Measurements from ENCODE around the gene SETD3.
A peak's percentile ranks its signal among the peaks of the same experiment; 100 is the strongest.

Gene SETD3

GRCh38 chr14:99420711-99421110 is 59.9 kb downstream of the SETD3 start:
- no peak for DNase-seq

- DNase-seq = no peak
Observed at GRCh38 chr14:99419905-99420304, 60.8 kb downstream of the SETD3 start.

DNA sequence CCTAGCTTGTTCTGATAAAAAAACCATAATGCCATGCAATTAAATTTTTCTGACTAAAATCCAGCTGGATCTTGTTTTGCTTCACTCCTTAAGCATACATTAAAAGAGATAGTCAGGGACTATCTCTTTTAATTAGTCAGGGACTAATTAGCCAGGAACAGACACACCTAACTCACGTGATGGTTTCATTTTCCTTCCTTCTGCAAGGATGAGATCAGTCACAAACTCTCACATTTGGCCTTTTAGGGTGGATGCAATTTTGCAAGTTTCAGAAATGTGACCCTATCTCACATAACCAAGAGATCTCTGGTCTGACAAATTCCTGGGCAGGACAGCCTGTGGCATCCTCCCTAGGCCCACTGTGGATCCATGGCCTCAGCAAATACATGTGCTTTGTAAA is 62.4 kb downstream of the SETD3 start:
- DNase-seq = no peak

DNA sequence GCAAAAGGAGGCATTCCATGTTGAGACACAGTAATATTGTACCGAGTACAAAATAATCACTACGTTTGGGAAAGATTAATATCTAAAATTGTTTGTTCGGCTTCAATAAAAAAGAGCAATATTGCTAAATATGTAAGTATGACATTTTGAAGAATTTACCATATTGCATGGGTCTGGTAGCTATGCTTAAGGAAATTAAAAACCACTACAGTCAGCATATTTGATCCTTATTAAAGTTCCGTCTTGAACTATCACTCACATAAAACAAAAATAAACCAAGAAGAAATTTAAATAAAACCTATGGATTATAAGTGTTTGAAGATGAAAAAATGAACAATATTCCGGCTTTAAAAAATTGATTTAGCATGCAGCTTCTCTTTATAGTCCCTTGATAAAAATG is 63.8 kb downstream of the SETD3 start:
- no peak for DNase-seq

DNA sequence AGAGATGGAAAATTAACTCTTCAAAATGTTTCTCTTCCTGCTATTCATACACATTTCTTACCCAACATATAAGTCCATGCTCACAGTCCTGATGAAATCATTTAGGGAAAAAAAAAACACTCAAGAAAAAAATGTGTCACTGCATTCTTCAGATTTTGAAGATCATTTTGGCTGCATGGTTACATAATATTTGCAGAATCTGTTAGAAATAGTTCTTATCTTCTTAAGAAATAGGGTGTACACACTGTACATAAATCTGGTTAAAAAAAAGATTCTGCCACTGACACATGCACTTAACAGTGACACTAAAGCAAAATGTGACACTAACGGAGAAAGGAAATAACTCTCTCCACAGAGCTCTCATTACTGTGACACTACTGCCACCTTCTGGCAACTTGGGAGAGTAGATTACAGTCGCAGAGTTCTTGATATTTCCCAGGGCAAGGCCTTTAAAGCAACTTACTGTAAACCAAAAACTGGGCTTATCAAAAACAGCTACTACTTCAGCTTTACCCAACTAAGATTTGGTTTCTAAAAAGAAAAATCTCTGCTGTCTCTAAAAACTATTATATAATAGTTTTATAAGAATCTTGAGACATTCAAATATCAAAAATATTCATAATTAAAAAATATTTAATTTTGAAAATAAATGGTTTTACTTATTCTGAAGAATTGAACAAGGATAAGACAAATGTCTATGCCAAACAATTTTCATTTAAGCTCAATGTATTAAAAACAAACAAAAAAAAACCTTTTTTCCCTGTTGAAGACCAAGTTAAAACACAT is 65.0 kb downstream of the SETD3 start:
- peak; percentile 83 to 87 for DNase-seq

DNA sequence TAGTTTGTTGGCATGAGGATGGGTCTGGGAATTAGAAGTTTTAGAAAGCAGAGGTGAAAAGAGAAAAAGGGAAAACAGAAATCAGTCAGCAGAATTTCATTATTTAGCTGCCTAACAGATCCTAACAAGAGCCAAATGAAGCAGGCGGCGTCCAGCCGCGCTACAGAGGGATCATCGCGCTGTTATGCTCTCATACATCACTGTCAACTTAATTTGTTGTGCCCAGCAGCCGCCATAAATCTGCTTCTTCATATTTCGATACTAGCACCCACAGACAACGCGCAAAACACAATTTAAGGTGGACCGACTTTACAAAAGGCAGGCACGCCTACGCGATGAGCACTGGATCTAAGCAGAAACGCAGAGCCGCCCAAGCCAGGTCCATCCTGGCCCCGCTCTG is 66.7 kb downstream of the SETD3 start:
- DNase-seq = no peak

DNA sequence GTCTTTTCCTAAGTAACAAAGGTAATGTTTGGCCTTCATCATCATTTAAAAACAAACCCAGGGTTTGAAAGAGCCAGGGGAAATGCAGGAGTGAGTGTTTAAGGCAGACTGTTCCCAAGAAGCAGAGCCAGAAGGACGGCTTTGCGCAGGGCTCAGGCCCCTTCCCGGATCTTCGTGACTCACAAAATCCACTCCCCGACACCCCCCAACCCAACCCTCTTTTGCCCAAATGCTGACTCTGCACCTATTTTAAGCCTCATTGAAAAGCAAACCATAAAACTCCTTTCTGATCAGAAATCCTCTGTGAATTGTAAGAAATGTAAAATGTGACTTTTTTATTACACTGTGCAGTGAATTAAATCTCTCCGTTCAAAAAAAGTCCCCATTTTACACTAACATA is 67.5 kb downstream of the SETD3 start:
- no peak for DNase-seq

GRCh38 chr14:99412117-99413061 is 68.3 kb downstream of the SETD3 start:
- no peak for DNase-seq

DNA sequence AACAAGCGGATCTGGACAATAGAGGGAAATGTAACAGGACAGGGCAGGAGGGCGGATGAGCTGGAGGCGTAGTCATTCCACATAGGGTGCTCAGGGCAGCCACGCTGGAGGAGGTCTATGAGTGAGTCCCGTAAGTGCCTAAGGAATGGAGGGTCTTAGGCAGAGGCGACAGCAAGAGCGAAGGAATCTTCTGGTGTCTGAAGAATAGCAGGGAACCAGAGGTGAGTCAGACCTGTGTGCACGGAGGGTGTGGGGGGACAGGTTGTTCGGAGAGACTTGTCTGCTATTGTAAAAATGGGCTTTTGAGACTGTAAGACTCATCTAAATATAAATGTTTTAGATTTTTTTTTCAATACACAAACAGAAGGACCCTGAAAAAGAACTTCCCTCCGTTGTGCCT is 70.6 kb downstream of the SETD3 start:
- DNase-seq = no peak

GRCh38 chr14:99408971-99409289 is 71.7 kb downstream of the SETD3 start:
- no peak for DNase-seq

- no peak for DNase-seq
Observed at GRCh38 chr14:99408286-99408970, 72.2 kb downstream of the SETD3 start.

DNA sequence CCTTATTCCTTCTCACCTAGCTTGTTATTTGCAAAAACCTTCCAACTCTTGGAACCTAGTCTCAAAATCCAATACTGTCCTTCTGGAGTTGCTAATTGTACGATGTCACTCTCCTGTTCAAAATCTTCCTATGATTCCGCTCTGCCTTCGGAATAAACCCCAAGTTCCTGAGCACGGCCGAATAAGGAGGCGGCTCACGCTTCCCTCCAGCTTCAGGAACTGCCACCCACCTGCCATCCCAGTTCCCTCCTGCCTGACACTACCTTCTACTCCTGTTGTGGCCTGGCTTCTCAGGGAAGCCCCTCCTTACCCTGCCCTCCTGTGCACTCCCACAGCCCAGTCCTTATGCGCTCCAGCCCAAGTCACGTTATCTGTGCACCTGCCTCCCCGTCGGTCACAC is 73.2 kb downstream of the SETD3 start:
- no peak for DNase-seq

GRCh38 chr14:99402950-99403349 is 77.7 kb downstream of the SETD3 start:
- no peak for DNase-seq

DNA sequence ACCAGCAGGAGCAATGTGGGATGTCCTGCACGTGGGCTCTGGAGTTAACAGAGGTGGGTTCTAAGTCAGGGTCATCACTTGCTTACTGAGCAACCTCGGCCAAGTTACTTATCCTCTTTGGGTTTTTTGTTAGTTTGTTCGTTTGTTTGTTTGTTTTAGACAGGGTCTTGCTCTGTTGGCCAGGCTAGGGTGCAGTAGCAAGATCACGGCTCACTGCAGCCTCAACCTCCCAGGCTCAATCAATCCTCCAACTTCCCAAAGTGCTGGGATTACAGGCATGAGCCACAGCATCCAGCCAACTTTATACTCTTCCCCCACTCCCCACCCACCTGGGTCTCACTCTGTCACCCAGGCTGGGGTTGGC is 78.4 kb downstream of the SETD3 start:
- no peak for DNase-seq

DNA sequence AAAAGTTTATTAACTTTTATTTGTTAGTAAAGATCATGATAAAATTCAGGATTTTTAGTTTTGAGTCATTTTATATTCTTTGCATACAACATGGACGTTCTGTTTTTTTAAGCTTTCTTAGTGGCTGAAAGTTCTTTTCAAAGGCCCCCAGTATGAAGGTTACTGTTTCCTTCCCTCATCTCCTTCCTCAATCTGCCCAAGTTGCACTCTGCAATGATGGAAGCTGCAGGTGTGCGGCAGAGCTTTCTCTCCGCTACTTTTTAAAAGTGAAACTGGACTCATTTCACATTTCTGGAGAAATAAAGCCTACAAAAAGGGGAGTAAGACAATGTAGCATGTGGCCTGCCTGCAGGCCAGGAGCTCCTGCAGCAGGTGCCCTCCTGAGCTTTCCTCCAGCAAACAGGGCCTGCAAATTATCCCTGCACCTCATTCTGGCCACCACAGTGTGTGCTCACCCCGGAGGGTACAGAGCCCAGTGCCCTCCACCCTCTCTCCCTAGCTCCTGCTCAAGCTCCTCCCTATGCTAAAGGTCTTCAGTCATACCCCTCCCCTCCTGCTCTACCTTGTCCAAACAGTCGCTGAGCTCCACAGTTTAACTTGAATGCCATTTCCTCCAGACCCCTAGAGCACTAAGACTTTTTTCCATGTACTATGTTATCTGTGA is 78.9 kb downstream of the SETD3 start:
- no peak for DNase-seq

DNA sequence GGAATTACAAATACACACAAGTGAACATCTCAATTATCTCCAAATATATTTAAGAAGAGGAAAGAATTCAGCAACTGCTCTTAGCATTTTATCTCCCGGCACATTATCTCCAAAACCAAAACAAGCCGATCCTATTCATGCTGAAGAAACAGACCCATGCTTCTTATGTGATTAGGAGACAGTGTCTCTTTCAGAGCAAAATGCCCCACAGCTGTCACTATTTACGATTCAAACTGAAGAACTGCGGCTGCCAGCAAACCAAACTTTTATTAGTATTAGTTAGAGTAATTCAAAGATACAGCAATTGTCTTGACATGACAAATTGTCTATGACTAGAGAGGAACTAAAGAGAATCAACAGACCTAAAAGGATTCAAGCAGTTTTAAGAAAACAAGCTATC is 79.4 kb downstream of the SETD3 start:
- no peak for DNase-seq

- no peak for DNase-seq
Observed at GRCh38 chr14:99397698-99398097, 83.0 kb downstream of the SETD3 start.

- DNase-seq = peak in 1 of 2 experiments; percentile 55
Observed at GRCh38 chr14:99395909-99396530, 84.6 kb downstream of the SETD3 start.

DNA sequence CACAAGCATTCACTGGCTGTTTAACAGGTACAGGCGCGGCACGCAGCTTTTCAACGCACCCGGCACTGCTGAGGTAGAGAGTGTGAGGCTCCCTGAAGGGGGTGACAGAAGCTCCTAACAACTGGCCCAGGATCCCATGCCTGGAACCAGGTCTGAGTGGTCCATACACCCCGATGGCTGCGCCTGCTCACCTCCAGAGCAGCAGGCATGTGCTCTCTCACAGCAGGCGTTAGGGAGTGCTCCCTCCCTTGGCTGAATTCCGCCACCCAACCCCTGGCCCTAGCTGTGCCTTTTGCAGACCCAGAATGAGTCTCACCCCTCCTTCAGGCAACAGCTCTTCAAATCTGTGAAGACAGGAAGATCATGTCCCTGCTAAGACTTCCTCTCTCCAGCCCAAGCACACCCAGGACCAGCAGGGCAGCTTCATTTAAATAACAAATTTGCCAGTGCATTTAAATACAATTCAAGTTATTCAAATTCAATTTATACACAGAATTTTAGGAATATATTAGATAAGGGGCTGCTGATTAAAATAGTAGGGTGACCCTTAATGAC is 86.0 kb downstream of the SETD3 start:
- DNase-seq = no peak

- no peak for DNase-seq
Observed at GRCh38 chr14:99393059-99393655, 87.5 kb downstream of the SETD3 start.

DNA sequence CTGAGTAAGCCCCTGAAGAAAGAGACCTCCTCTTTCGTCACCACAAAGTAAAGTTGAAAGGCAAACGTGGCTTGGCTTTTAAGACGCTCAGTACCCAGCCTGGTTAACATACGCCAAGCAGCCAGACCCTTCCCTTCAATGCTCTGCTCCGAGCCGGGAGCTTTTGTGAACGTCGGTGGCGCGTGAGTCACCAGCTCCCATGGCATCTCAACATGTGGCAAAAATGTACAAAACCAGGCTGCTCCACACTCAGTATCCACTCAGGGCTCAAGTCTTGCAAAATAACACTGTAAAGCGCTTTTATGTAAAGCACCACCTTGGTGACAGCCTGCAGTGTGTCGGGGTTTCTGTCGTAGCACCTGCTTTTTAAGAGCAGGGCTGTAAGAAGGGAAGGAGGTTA is 89.0 kb downstream of the SETD3 start:
- no peak for DNase-seq

All from NCI-H2081 (cell line).